CD4-positive, alpha-beta T cell treated with Interleukin-6 at 100 ng/mL for 8 hours (primary cell): Measurements from ENCODE around the gene SPDYE18.
"Not testable (repeated sequence)": the region's sequence is repeated elsewhere in the genome, so short reads cannot be mapped to it uniquely, and the experiment has no call there.

Experiments
- DNase-seq: peaks from one replicate; pipeline ENCODE4 v3.0.0-alpha.2; 2020; ENCODE audit warnings: mixed read lengths, low spot score

SPDYE18 gene

DNA sequence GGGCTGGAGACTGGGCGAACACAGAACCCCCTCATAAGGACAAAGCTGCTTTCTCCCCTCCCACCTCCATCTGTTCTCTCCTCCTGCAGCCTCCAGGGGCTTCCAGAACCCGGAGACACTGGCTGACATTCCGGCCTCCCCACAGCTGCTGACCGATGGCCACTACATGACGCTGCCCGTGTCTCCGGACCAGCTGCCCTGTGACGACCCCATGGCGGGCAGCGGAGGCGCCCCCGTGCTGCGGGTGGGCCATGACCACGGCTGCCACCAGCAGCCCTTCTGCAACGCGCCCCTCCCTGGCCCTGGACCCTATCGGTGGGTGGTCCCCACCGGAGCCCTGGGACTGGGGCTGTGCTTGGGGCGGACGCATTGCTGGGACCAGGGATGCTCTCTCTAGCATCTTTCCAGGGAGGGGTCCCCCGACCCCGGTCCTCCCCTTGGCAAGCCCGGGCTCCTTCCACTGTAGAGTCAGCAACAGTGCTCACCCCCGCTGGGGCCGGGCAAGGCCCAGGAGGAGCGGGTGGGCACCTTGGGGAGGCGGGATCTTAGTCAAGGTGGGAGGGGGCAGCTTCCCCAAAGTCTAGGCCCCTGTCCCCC lies 56.8 kb downstream of the SPDYE18 start:
- not testable (repeated sequence) for DNase-seq

- DNase-seq = not testable (repeated sequence)
Observed at GRCh38 chr7:77004151-77004550, 58.2 kb downstream of the SPDYE18 start.

GRCh38 chr7:77003241-77003640 lies 59.1 kb downstream of the SPDYE18 start:
- DNase-seq = peak; percentile 0

GRCh38 chr7:77002678-77003233 lies 59.6 kb downstream of the SPDYE18 start:
- DNase-seq = not testable (repeated sequence)

DNA sequence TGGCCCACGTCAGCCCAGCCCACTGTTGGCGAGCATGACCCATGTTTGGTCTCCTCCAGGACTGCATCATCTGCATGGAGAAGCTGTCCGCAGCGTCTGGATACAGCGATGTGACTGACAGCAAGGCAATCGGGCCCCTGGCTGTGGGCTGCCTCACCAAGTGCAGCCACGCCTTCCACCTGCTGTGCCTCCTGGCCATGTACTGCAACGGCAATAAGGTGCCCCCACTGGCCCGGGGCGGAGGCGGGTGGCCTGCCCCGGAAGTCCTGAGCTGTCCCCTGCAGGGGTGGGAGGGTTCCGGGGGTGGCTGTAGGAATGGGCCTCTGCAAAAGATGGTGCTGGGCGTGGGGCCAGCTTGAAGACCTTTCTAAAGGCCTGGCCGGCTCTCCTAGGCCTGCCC lies 60.3 kb downstream of the SPDYE18 start:
- DNase-seq = peak; percentile 0
